Naive thymus-derived CD4-positive, alpha-beta T cell (primary cell): ENCODE measurements around the gene MYL2. TPM values are rescaled to one million over a fixed set of nuclear protein-coding genes. Genes with fewer than 3 reads are reported as not detected.

ENCODE experiments used
- ATAC-seq: fragments of 150-1000 bp; cut with Tn5 transposase; 2 replicates; pipeline ENCODE4 v1.10.0; 2021; ENCODE audit warnings: mild to moderate bottlenecking, moderate library complexity
- CTCF ChIA-PET: fragments of 350-600 bp; sonication (Branson Sonifier 250); formaldehyde crosslinking; loops from one replicate; lab custom pipeline; 2021; ENCODE audit warnings: antibody characterized with exemption; lab: Charles Lee
- POLR2A ChIA-PET: fragments of 350-600 bp; sonication (Branson Sonifier 250); formaldehyde crosslinking; loops from one replicate; lab custom pipeline; 2021; ENCODE audit warnings: antibody characterized with exemption, inconsistent platforms; lab: Charles Lee
- DNase-seq, 9 donors: peaks; one replicate each; pipeline versions ENCODE4 v3.0.0 to v3.0.0-alpha.2; 2020 to 2022; ENCODE audit warnings: mixed read lengths in 1 of 9
- H3K27ac ChIP-seq: one replicate; pipeline ENCODE4 v1.7.0; 2013; ENCODE audit warnings: mild to moderate bottlenecking, low read depth, low read length, moderate library complexity
- H3K27me3 ChIP-seq, 2 donors: one replicate each; pipeline ENCODE4 v1.7.0; 2013; ENCODE audit warnings: low read length in 2 of 2, mild to moderate bottlenecking in 2 of 2, moderate library complexity in 2 of 2; ENCODE audit not compliant: control insufficient read depth in 2 of 2, insufficient read depth in 2 of 2
- H3K36me3 ChIP-seq, 3 experiments: 1 replicate in 2 of 3; 2 replicates in 1 of 3; pipeline ENCODE4 v1.7.0; 2013; ENCODE audit warnings: low read length in 3 of 3, mild to moderate bottlenecking in 3 of 3, moderate library complexity in 1 of 3; ENCODE audit not compliant: insufficient read depth in 3 of 3, control insufficient read depth in 2 of 3
- H3K4me1 ChIP-seq, 2 donors: one replicate each; pipeline ENCODE4 v1.7.0; 2013; ENCODE audit warnings: low read length in 2 of 2, mild to moderate bottlenecking in 2 of 2, moderate library complexity in 1 of 2; ENCODE audit not compliant: control insufficient read depth in 2 of 2, insufficient read depth in 2 of 2
- H3K4me3 ChIP-seq: 2 replicates; pipeline ENCODE4 v1.7.0; 2013; ENCODE audit warnings: mild to moderate bottlenecking, low read length
- H3K9me3 ChIP-seq, 3 experiments: 1 replicate in 2 of 3; 2 replicates in 1 of 3; pipeline ENCODE4 v1.7.0; 2013; ENCODE audit warnings: low read length in 3 of 3; ENCODE audit not compliant: control insufficient read depth in 2 of 3
- H3K27ac Mint-ChIP-seq, 9 donors: one replicate each; pipeline ENCODE4 v1.8.0; 2020 to 2022; ENCODE audit warnings: mixed read lengths in 9 of 9, mild to moderate bottlenecking in 8 of 9, moderate library complexity in 5 of 9, inconsistent platforms in 2 of 9
- H3K27me3 Mint-ChIP-seq, 5 donors: one replicate each; pipeline ENCODE4 v1.8.0; 2021 to 2022; ENCODE audit warnings: mixed read lengths in 5 of 5, mild to moderate bottlenecking in 1 of 5
- H3K36me3 Mint-ChIP-seq, 5 donors: one replicate each; pipeline ENCODE4 v1.8.0; 2020 to 2022; ENCODE audit warnings: mixed read lengths in 5 of 5, mild to moderate bottlenecking in 3 of 5, inconsistent platforms in 1 of 5
- H3K4me1 Mint-ChIP-seq, 7 donors: one replicate each; pipeline ENCODE4 v1.8.0; 2020 to 2022; ENCODE audit warnings: mixed read lengths in 7 of 7, mild to moderate bottlenecking in 3 of 7, inconsistent platforms in 1 of 7
- H3K4me3 Mint-ChIP-seq, 10 donors: one replicate each; pipeline ENCODE4 v1.8.0; 2020 to 2022; ENCODE audit warnings: mild to moderate bottlenecking in 10 of 10, mixed read lengths in 10 of 10, moderate library complexity in 6 of 10, inconsistent platforms in 2 of 10
- H3K9me3 Mint-ChIP-seq, 11 donors: one replicate each; pipeline ENCODE4 v1.8.0; 2020 to 2022; ENCODE audit warnings: mixed read lengths in 11 of 11, mild to moderate bottlenecking in 4 of 11, inconsistent platforms in 1 of 11, moderate library complexity in 1 of 11
- intact Hi-C, 2 donors: fragments of 100-400 bp; cut with micrococcal nuclease; formaldehyde crosslinking; loops; one replicate each; pipeline ENCODE4 v1.15.1; 2023
- polyA plus RNA-seq, 2 donors: library from polyadenylated mRNA; unstranded; fragments of 300-500 nt; fragmentation: Illumina TruSeq; gene quantifications; one replicate each; pipeline ENCODE4 v1.2.3, GENCODE V29; 2021
- total RNA-seq, 6 experiments: library from RNA in 5 of 6; stranded (reverse) in 5 of 6; gene quantifications; 1 replicate in 5 of 6; 2 replicates in 1 of 6; pipeline ENCODE4 v1.2.3 and lab custom pipeline; 2021 to 2026

Gene MYL2
- total and polyA plus RNA-seq, 7 experiments from 2014 or later: not detected

- intact Hi-C loops: no loop called here
- no peaks in the 10 kb centered on the region for H3K4me1 ChIP-seq
- H3K9me3 ChIP-seq: no peaks in the 10 kb centered on the region
- no peaks in the 10 kb centered on the region for H3K36me3 ChIP-seq
- H3K4me3 ChIP-seq: no peak overlapping the region
- no peaks in the 10 kb centered on the region for H3K36me3 Mint-ChIP-seq
- ChIA-PET POLR2A (no interaction called here), CTCF (interaction anchor here (0.8 kb wide), 1 partner anchor 20 kb away, joined by 3 read pairs; no protein-coding TSS in a partner anchor)
- no peaks in the 10 kb centered on the region for H3K27me3 ChIP-seq
- no peak overlapping the region for H3K27ac Mint-ChIP-seq
- no peaks in the 10 kb centered on the region for H3K4me1 Mint-ChIP-seq
- H3K27me3 Mint-ChIP-seq: peaks cover 2 to 12% (median 5%) of the 10 kb centered on the region in 5 donors
- H3K9me3 Mint-ChIP-seq: no peaks in the 10 kb centered on the region
- no peak for ATAC-seq
- no peak overlapping the region for H3K27ac ChIP-seq
- no peak for DNase-seq
- no peak overlapping the region for H3K4me3 Mint-ChIP-seq
Observed at GRCh38 chr12:110916295-110916875, 4.0 kb downstream of the MYL2 start.

- ATAC-seq (peak; percentile 73), DNase-seq (no peak)
- POLR2A ChIA-PET: no interaction called here
- intact Hi-C loops: no loop called here
- Histone ChIP-seq H3K9me3 (no peaks in the 10 kb centered on the region), H3K4me3 (no peak overlapping the region), H3K4me1 (no peaks in the 10 kb centered on the region), H3K36me3 (no peaks in the 10 kb centered on the region), H3K27ac (no peak overlapping the region), H3K27me3 (no peaks in the 10 kb centered on the region)
- CTCF ChIA-PET: no interaction called here
- Mint-ChIP-seq H3K4me1 (no peaks in the 10 kb centered on the region), H3K4me3 (no peak overlapping the region), H3K9me3 (no peaks in the 10 kb centered on the region), H3K27me3 (peaks cover 0 to 7% (median 4%) of the 10 kb centered on the region in 5 donors), H3K36me3 (no peaks in the 10 kb centered on the region), H3K27ac (no peak overlapping the region)
Observed at GRCh38 chr12:110913119-110914056, 7.0 kb downstream of the MYL2 start.

GRCh38 chr12:110912263-110912662, 8.1 kb downstream of the MYL2 start:
- H3K27ac ChIP-seq: no peak overlapping the region
- H3K36me3 Mint-ChIP-seq: no peaks in the 10 kb centered on the region
- no peak overlapping the region for H3K4me3 ChIP-seq
- peaks cover 0 to 7% (median 4%) of the 10 kb centered on the region in 5 donors for H3K27me3 Mint-ChIP-seq
- ChIA-PET CTCF (no interaction called here), POLR2A (no interaction called here)
- no peaks in the 10 kb centered on the region for H3K36me3 ChIP-seq
- ATAC-seq (no peak), DNase-seq (no peak)
- intact Hi-C loops: no loop called here
- no peak overlapping the region for H3K27ac Mint-ChIP-seq
- no peaks in the 10 kb centered on the region for H3K9me3 ChIP-seq
- no peaks in the 10 kb centered on the region for H3K27me3 ChIP-seq
- H3K4me1 Mint-ChIP-seq: peaks cover 0 to 3% (median 0%) of the 10 kb centered on the region in 7 donors
- H3K4me3 Mint-ChIP-seq: no peak overlapping the region
- no peaks in the 10 kb centered on the region for H3K4me1 ChIP-seq
- peaks cover 0 to 1% (median 0%) of the 10 kb centered on the region in 11 donors for H3K9me3 Mint-ChIP-seq

- Mint-ChIP-seq H3K27ac (no peak overlapping the region), H3K27me3 (peaks cover 0 to 4% (median 0%) of the 10 kb centered on the region in 5 donors), H3K4me3 (no peak overlapping the region), H3K9me3 (peaks cover 0 to 1% (median 0%) of the 10 kb centered on the region in 11 donors), H3K4me1 (peaks cover 0 to 7% (median 4%) of the 10 kb centered on the region in 7 donors), H3K36me3 (no peaks in the 10 kb centered on the region)
- DNase-seq (no peak), ATAC-seq (no peak)
- Histone ChIP-seq H3K4me3 (no peak overlapping the region), H3K9me3 (no peaks in the 10 kb centered on the region), H3K27me3 (no peaks in the 10 kb centered on the region), H3K4me1 (no peaks in the 10 kb centered on the region), H3K27ac (no peak overlapping the region), H3K36me3 (no peaks in the 10 kb centered on the region)
- POLR2A ChIA-PET: no interaction called here
- intact Hi-C loops: no loop called here
- CTCF ChIA-PET: no interaction called here
Observed at GRCh38 chr12:110908377-110909152, 11.8 kb downstream of the MYL2 start.

- Histone ChIP-seq H3K9me3 (no peaks in the 10 kb centered on the region), H3K27me3 (no peaks in the 10 kb centered on the region), H3K4me1 (no peaks in the 10 kb centered on the region), H3K36me3 (no peaks in the 10 kb centered on the region), H3K4me3 (no peak overlapping the region), H3K27ac (no peak overlapping the region)
- Mint-ChIP-seq H3K9me3 (peaks cover 0 to 1% (median 0%) of the 10 kb centered on the region in 11 donors), H3K27ac (no peak overlapping the region), H3K4me1 (peaks cover 0 to 7% (median 4%) of the 10 kb centered on the region in 7 donors), H3K4me3 (no peak overlapping the region), H3K36me3 (no peaks in the 10 kb centered on the region), H3K27me3 (peaks cover 0 to 4% (median 0%) of the 10 kb centered on the region in 5 donors)
- intact Hi-C loops: no loop called here
- ChIA-PET CTCF (no interaction called here), POLR2A (no interaction called here)
- ATAC-seq (peak; percentile 14), DNase-seq (no peak)
Observed at GRCh38 chr12:110907583-110907982, 12.8 kb downstream of the MYL2 start.

GRCh38 chr12:110906985-110907384, 13.4 kb downstream of the MYL2 start:
- H3K36me3 ChIP-seq: no peaks in the 10 kb centered on the region
- DNase-seq: no peak
- H3K4me3 Mint-ChIP-seq: no peak overlapping the region
- ATAC-seq: no peak
- no peaks in the 10 kb centered on the region for H3K36me3 Mint-ChIP-seq
- H3K9me3 Mint-ChIP-seq: peaks cover 0 to 1% (median 0%) of the 10 kb centered on the region in 11 donors
- no peak overlapping the region for H3K27ac ChIP-seq
- H3K4me1 Mint-ChIP-seq: peaks cover 0 to 7% (median 4%) of the 10 kb centered on the region in 7 donors
- POLR2A ChIA-PET: no interaction called here
- H3K9me3 ChIP-seq: no peaks in the 10 kb centered on the region
- H3K27ac Mint-ChIP-seq: no peak overlapping the region
- H3K27me3 ChIP-seq: no peaks in the 10 kb centered on the region
- CTCF ChIA-PET: no interaction called here
- intact Hi-C loops: no loop called here
- H3K4me1 ChIP-seq: no peaks in the 10 kb centered on the region
- H3K27me3 Mint-ChIP-seq: peaks cover 0 to 4% (median 0%) of the 10 kb centered on the region in 5 donors
- H3K4me3 ChIP-seq: no peak overlapping the region
